Measurements from ENCODE around the gene PEAK1. TPM values are rescaled to one million over a fixed set of nuclear protein-coding genes. Genes with fewer than 3 reads are reported as not detected.
"Not testable (repeated sequence)": the region's sequence is repeated elsewhere in the genome, so short reads cannot be mapped to it uniquely, and the experiment has no call there.

The PEAK1 gene
- polyA plus RNA-seq, 2 of the 4 experiments (the other 2 are of a cell fraction), result 7.5 to 13.7 TPM

- H3K9me3 ChIP-seq, result no peaks in the 10 kb centered on the region
- FAIRE-seq, result no peak
- DNase-seq (ENCODE audit: low read depth in 1 of 2, low spot score in 1 of 2), result no peak
- peak overlapping the region; percentile 14; the same call in 1 of the 3 replicates for H3K4me2 ChIP-seq
- ATAC-seq, result 0 out of 6 replicates have a peak, but pooled peaks of 1 of the 2 experiments have one; percentile 22
- WGBS (ENCODE audit: missing lambda C conversion rate), result 85% methylated on average over 7 of the region's 7 CpGs
- no peak overlapping the region for H3K4me3 ChIP-seq
- H3K4me1 ChIP-seq, result no peaks in the 10 kb centered on the region; the same call in 2 of the 3 replicates
- TF ChIP-seq NPAS2 (CRISPR knock-in tag; IDR thresholded peaks at IDR 0.05; ENCODE audit: borderline replicate concordance), result no peak
- TF ChIP-seq CHD4 (IDR thresholded peaks at IDR 0.05; ENCODE audit: borderline replicate concordance), result no peak
- TF ChIP-seq CHD2 (IDR thresholded peaks at IDR 0.05; ENCODE audit: low read length, partially characterized antibody), result no peak
- TF ChIP-seq MAX (IDR thresholded peaks at IDR 0.05), result no peak
- no peak for TF ChIP-seq HOXB5 (CRISPR knock-in tag; IDR thresholded peaks at IDR 0.05)
- TF ChIP-seq, protein P1, sequence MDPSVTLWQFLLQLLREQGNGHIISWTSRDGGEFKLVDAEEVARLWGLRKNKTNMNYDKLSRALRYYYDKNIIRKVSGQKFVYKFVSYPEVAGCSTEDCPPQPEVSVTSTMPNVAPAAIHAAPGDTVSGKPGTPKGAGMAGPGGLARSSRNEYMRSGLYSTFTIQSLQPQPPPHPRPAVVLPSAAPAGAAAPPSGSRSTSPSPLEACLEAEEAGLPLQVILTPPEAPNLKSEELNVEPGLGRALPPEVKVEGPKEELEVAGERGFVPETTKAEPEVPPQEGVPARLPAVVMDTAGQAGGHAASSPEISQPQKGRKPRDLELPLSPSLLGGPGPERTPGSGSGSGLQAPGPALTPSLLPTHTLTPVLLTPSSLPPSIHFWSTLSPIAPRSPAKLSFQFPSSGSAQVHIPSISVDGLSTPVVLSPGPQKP (IDR thresholded peaks at IDR 0.05; ENCODE audit: low read depth, low read length), result no peak
- no peak for TF ChIP-seq ZFP36 (IDR thresholded peaks at IDR 0.05; ENCODE audit: borderline replicate concordance, partially characterized antibody)
- TF ChIP-seq EHF (CRISPR knock-in tag; IDR thresholded peaks at IDR 0.05), result no peak
- TF ChIP-seq CEBPB (IDR thresholded peaks at IDR 0.05), result no peak
- TF ChIP-seq, protein P2, sequence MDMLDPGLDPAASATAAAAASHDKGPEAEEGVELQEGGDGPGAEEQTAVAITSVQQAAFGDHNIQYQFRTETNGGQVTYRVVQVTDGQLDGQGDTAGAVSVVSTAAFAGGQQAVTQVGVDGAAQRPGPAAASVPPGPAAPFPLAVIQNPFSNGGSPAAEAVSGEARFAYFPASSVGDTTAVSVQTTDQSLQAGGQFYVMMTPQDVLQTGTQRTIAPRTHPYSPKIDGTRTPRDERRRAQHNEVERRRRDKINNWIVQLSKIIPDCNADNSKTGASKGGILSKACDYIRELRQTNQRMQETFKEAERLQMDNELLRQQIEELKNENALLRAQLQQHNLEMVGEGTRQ (IDR thresholded peaks at IDR 0.05), result no peak
- no peak for TF ChIP-seq EP300 (IDR thresholded peaks at IDR 0.05)
- no peak for TF ChIP-seq ESRRA (IDR thresholded peaks at IDR 0.05; ENCODE audit: borderline replicate concordance, low read length)
- CTCF ChIA-PET, result interaction anchor here (0.7 to 1.6 kb wide), 5 partner anchors 8 to 844 kb away, joined by 3 to 4 read pairs (median 3); no protein-coding TSS in a partner anchor
- POLR2A ChIA-PET, result no interaction called here
- H3K27ac ChIP-seq, result no peak overlapping the region
Measured at GRCh38 chr15:77160562-77161478, 259.1 kb downstream of the PEAK1 start.

- FAIRE-seq; H3K27ac ChIP-seq; H3K9me3 ChIP-seq; ATAC-seq; H3K4me2 ChIP-seq; H3K4me3 ChIP-seq; POLR2A ChIA-PET; H3K4me1 ChIP-seq; DNase-seq (ENCODE audit: low read depth in 1 of 2, low spot score in 1 of 2): not testable (repeated sequence)
- WGBS (ENCODE audit: missing lambda C conversion rate), result 70% methylated on average over 11 of the region's 11 CpGs
- CTCF ChIA-PET, result interaction anchor here (1.8 kb wide), 1 partner anchor 8 kb away, joined by 5 read pairs; no protein-coding TSS in a partner anchor
Measured at GRCh38 chr15:77156000-77156399, 263.9 kb downstream of the PEAK1 start.

GRCh38 chr15:77148191-77148590 lies 271.7 kb downstream of the PEAK1 start:
- H3K4me3 ChIP-seq, result no peak overlapping the region
- no peak for DNase-seq (ENCODE audit: low read depth in 1 of 2, low spot score in 1 of 2)
- FAIRE-seq, result no peak
- no peaks in the 10 kb centered on the region for H3K9me3 ChIP-seq
- no peak overlapping the region for H3K27ac ChIP-seq
- POLR2A ChIA-PET, result no interaction called here
- no peak for ATAC-seq
- WGBS (ENCODE audit: missing lambda C conversion rate), result 88% methylated on average over 2 of the region's 2 CpGs
- no peaks in the 10 kb centered on the region for H3K4me1 ChIP-seq
- CTCF ChIA-PET, result interaction anchor here (1.1 to 2.4 kb wide), 6 partner anchors 9 to 485 kb away, joined by 3 to 5 read pairs (median 4); no protein-coding TSS in a partner anchor
- no peak overlapping the region for H3K4me2 ChIP-seq
- TF ChIP-seq CTCF (IDR thresholded peaks at IDR 0.05) (no peak), CHD2 (IDR thresholded peaks at IDR 0.05; ENCODE audit: low read length, partially characterized antibody) (no peak), HEYL (CRISPR knock-in tag; IDR thresholded peaks at IDR 0.05) (no peak), ESRRA (IDR thresholded peaks at IDR 0.05; ENCODE audit: borderline replicate concordance, low read length) (no peak), TFCP2L1 (CRISPR knock-in tag; IDR thresholded peaks at IDR 0.05) (no peak), BCL3 (IDR thresholded peaks at IDR 0.05) (no peak), TP53 (CRISPR knock-in tag; IDR thresholded peaks at IDR 0.05) (no peak), EHMT2 (IDR thresholded peaks at IDR 0.05; ENCODE audit: low read depth) (no peak), BHLHE40 (IDR thresholded peaks at IDR 0.05; ENCODE audit: low read depth, low read length) (no peak), HOXB5 (CRISPR knock-in tag; IDR thresholded peaks at IDR 0.05) (no peak), HMGXB4 (CRISPR knock-in tag; IDR thresholded peaks at IDR 0.05; ENCODE audit: borderline replicate concordance) (no peak), RFX5 (IDR thresholded peaks at IDR 0.05) (no peak), EHF (CRISPR knock-in tag; IDR thresholded peaks at IDR 0.05) (no peak), EP300 (IDR thresholded peaks at IDR 0.05) (no peak), ZC3H11A (IDR thresholded peaks at IDR 0.05) (no peak)
- TF ChIP-seq, protein P1 (IDR thresholded peaks at IDR 0.05; ENCODE audit: low read depth, low read length), result no peak

Data from A549 (cell line).